ENCODE measurements around the gene MPPED1.

DNA sequence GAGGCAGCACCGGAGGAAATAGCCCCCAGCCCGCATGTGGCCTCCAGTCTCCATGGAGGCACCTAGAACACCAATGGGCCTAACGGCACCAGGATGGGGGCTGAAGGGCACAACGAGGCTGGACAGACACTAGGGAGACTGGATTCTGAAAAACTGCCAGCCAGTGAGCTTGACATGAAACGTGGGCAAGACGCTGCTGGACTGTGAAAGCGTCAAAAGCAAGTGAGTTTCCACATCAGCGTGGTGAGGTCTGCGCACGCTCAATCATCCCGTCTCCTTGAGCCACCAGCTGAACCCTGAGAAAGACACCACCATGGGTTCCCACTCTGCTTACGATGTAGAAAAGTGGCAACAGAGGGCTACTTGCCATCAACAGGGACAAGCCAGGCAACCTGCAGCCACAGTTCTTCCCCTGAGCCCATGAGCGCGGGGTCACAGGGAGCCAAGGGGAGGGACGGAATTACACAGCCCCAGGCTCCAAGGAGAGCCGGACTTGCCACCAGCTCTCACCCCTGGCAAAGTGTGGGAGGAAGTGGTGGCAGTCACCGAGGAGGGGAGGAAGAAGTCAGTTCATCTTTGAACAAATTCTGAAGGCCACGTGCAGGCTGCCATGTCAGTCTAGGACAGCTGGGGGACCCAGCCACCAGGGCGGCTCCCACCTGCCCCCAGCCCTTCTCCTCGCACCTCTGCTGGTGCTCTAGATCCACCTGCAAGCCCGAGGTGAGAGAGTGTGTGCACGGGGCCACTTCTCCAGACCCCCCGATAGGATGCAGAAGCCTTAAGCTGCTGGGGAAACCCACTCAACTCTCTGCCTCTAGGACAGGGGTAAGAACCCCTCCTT lies 131.1 kb downstream of the MPPED1 start:
- TF ChIP-seq, protein P1, sequence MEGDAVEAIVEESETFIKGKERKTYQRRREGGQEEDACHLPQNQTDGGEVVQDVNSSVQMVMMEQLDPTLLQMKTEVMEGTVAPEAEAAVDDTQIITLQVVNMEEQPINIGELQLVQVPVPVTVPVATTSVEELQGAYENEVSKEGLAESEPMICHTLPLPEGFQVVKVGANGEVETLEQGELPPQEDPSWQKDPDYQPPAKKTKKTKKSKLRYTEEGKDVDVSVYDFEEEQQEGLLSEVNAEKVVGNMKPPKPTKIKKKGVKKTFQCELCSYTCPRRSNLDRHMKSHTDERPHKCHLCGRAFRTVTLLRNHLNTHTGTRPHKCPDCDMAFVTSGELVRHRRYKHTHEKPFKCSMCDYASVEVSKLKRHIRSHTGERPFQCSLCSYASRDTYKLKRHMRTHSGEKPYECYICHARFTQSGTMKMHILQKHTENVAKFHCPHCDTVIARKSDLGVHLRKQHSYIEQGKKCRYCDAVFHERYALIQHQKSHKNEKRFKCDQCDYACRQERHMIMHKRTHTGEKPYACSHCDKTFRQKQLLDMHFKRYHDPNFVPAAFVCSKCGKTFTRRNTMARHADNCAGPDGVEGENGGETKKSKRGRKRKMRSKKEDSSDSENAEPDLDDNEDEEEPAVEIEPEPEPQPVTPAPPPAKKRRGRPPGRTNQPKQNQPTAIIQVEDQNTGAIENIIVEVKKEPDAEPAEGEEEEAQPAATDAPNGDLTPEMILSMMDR (IDR thresholded peaks at IDR 0.05), result no peak
- TF ChIP-seq POLR2AphosphoS5 (IDR thresholded peaks at IDR 0.05) (no peak), POLR2A (IDR thresholded peaks at IDR 0.05) (no peak)

Measured in suprapubic skin (tissue), 4 donors.